ENCODE measurements around the gene ARRDC5. TPM values are rescaled to one million over a fixed set of nuclear protein-coding genes. Genes with fewer than 3 reads are reported as not detected.
"Not testable (repeated sequence)": the region's sequence is repeated elsewhere in the genome, so short reads cannot be mapped to it uniquely, and the experiment has no call there.

ARRDC5 gene
- polyA plus RNA-seq, 4 donors: 0.04 TPM; not detected in 3

DNA sequence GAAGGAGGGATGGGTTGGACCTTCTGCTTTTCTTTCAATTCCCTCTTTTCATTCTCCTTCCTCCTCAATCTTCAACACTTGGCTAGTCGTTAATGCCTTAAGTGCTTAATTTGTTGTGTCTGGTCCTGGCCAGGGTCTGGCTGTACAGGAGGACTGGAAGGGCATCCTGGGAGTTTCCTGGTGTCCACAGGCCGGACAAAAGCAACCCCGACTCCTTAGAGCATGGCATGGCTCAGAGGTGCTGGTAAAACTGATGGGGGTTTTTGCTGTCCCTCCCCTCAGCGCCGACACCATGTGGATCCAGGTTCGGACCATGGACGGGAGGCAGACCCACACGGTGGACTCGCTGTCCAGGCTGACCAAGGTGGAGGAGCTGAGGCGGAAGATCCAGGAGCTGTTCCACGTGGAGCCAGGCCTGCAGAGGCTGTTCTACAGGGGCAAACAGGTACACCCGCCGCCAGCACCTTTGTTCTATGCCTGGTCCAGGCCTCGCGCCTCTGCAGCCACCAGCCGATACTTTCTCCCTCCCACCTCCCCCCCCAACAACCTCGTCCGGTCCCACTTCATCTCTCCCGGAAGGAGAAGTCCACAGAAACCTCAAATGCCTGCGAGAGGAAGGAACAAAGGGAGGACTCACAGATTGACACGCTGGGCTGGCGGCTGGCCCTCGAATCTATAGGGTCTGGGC is 8.0 kb upstream of the ARRDC5 start:
- no peak for DNase-seq (ENCODE audit: low read depth in 4 of 4, low spot score in 3 of 4)

GRCh38 chr19:4909897-4910593 is 7.3 kb upstream of the ARRDC5 start:
- peak; percentile 74 to 77 (median 76) for DNase-seq (ENCODE audit: low read depth in 4 of 4, low spot score in 3 of 4)

- no peak for DNase-seq (ENCODE audit: low read depth in 4 of 4, low spot score in 3 of 4)
Measured at GRCh38 chr19:4909156-4909896, 6.6 kb upstream of the ARRDC5 start, which contains the start of gene UHRF1. Gene UHRF1, plus strand, starts transcription at chr19:4909501. Its CDS starts 1,385 bp downstream, at chr19:4910886.

GRCh38 chr19:4908781-4909155 is 6.1 kb upstream of the ARRDC5 start:
- DNase-seq (ENCODE audit: low read depth in 4 of 4, low spot score in 3 of 4): no peak

GRCh38 chr19:4908360-4908759 is 5.7 kb upstream of the ARRDC5 start:
- no peak for DNase-seq (ENCODE audit: low read depth in 4 of 4, low spot score in 3 of 4)

- DNase-seq (ENCODE audit: low read depth in 4 of 4, low spot score in 3 of 4): no peak
Measured at GRCh38 chr19:4906963-4907362, 4.3 kb upstream of the ARRDC5 start.

DNA sequence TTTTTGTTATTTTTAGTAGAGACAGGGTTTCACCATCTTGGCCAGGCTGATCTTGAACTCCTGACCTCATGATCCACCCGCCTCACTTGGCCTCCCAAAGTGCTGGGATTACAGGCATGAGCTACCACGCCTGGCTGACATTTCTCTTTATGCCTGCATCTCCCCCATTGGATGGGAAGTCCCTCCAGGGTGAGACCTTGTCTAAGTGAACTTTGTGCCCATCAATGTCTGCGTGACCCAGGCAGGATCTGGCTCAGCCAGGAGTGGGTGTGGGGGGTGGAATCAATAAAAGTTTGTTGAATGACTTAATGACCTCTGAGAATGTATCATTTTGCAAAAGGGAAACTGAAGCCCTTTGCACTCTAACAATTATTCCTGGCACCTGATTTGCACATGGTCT is 1.8 kb upstream of the ARRDC5 start:
- no peak for DNase-seq (ENCODE audit: low read depth in 4 of 4, low spot score in 3 of 4)

- DNase-seq (ENCODE audit: low read depth in 4 of 4, low spot score in 3 of 4): not testable (repeated sequence)
Measured at GRCh38 chr19:4900879-4901278, 1.8 kb downstream of the ARRDC5 start.

- no peak for DNase-seq (ENCODE audit: low read depth in 4 of 4, low spot score in 3 of 4)
Measured at GRCh38 chr19:4897146-4897545, 5.5 kb downstream of the ARRDC5 start.

- no peak for DNase-seq (ENCODE audit: low read depth in 4 of 4, low spot score in 3 of 4)
Measured at GRCh38 chr19:4896372-4896771, 6.3 kb downstream of the ARRDC5 start.

DNA sequence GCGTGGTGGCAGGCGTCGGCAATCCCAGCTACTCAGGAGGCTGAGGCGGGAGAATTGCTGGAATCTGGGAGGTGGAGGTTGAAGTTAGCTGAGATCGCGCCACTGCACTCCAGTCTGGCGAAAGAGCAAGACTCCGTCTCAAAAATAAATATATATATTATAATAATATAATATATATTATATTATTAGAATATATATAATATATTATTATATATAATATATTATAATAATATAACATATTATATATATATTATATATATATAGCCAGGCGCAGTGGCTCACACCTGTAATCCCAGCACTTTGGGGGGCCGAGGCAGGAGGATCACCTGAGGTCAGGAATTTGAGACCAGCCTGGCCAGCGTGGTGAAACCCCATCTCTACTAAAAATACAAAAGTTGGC is 9.7 kb downstream of the ARRDC5 start:
- not testable (repeated sequence) for DNase-seq (ENCODE audit: low read depth in 4 of 4, low spot score in 3 of 4)

DNA sequence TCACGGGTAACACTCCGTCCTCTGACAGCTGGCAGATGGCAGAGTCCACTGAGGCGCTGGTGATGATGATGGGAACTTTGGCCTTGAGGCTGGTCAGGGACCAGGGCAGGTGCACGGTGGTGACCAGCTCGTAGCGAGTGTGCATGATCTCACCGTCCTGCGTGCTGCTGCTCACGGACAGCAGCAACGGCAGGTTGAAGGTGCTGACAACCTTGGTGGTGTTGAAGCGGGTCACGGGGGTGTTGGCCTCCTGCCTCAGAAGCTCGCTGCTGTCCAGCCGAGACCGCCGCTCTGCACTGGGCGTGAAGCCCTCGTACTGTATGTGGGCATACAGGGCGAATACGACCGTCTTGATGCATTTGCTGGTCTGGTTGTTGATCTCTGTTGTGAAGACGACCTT is 11.6 kb downstream of the ARRDC5 start:
- no peak for DNase-seq (ENCODE audit: low read depth in 4 of 4, low spot score in 3 of 4)

- no peak for DNase-seq (ENCODE audit: low read depth in 4 of 4, low spot score in 3 of 4)
Measured at GRCh38 chr19:4889034-4889815, 13.5 kb downstream of the ARRDC5 start.

DNA sequence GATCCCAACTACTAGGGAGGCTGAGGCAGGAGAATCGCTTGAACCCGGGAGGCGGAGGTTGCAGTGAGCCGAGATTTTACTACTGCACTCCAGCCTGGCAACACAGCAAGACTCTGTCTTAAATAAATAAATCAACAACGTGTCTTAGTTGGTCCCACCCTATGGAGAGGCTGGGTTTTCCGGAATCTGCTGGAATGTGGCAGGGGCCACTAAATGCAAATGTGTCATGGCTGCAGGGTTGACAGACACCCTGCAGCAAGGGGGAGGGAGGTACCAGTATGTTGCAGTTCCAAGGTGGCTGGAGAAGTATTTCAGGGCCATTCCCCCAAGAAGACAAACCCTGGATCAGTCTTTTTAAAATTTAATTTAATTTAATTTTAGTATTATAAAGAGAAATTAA is 14.9 kb downstream of the ARRDC5 start:
- not testable (repeated sequence) for DNase-seq (ENCODE audit: low read depth in 4 of 4, low spot score in 3 of 4)

DNA sequence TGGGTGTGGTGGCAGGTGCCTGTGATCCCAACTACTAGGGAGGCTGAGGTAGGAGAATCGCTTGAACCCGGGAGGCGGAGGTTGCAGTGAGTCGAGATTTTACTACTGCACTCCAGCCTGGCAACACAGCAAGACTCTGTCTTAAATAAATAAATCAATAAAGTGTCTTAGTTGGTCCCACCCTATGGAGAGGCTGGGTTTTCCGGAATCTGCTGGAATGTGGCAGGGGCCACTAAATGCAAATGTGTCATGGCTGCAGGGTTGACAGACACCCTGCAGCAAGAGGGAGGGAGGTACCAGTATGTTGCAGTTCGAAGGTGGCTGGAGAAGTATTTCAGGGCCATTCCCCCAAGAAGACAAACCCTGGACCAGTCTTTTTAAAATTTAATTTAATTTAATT is 17.7 kb downstream of the ARRDC5 start:
- DNase-seq (ENCODE audit: low read depth in 4 of 4, low spot score in 3 of 4): not testable (repeated sequence)

GRCh38 chr19:4882874-4883273 is 19.8 kb downstream of the ARRDC5 start:
- DNase-seq (ENCODE audit: low read depth in 4 of 4, low spot score in 3 of 4): not testable (repeated sequence)

DNA sequence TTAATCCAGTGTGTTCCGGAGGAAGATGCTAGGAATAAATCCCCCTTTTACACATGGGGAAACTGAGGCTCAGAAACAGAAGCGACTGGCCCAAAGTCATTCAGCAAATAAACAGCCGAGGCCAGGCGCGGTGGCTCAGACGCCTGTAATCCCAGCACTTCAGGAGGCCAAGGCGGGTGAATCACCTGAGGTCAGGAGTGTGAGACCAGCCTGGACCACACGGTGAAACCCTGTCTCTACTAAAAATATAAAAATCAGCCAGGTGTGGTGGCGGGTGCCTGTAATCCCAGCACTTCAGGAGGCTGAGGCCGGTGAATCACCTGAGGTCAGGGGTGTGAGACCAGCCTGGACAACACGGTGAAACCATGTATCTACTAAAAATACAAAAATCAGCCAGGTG is 23.7 kb downstream of the ARRDC5 start:
- DNase-seq (ENCODE audit: low read depth in 4 of 4, low spot score in 3 of 4): no peak

DNA sequence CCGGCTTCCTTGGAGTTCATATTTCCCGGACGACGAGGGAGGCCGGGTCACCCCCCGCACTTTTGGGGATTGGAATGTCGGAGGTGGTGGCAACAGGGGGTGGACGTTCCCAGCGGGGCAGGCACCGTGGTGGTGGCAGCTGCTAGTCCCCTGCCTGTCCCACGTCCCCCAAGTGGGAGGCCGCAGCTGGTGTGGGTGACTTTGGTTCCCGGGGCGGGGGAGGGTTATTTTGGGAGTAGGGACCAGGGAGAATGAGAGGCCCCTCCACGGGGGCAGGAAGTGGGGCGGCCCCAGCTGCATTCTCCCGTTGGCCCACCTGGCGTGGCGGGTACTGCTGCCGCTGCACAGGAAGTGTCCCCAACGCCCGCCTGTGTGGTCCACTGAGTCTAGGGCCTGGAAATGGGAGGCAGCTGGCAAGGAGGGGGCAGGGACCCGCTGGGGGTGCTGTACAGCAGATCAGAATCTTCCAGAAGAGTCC is 24.2 kb downstream of the ARRDC5 start:
- no peak for DNase-seq (ENCODE audit: low read depth in 4 of 4, low spot score in 3 of 4)

GRCh38 chr19:4877753-4878490 is 24.8 kb downstream of the ARRDC5 start:
- DNase-seq (ENCODE audit: low read depth in 4 of 4, low spot score in 3 of 4): peak in 1 of 4 donors; percentile 42

- no peak for DNase-seq (ENCODE audit: low read depth in 4 of 4, low spot score in 3 of 4)
Measured at GRCh38 chr19:4873930-4874329, 28.8 kb downstream of the ARRDC5 start.

Data from right renal pelvis (tissue), 4 donors.